Left renal cortex interstitium (tissue), 4 donors: Measurements from ENCODE around the gene UMAD1. TPM values are rescaled to one million over a fixed set of nuclear protein-coding genes. Genes with fewer than 3 reads are reported as not detected.

ENCODE experiments used
- DNase-seq, 4 donors: peaks; one replicate each; pipeline ENCODE4 v3.0.0-alpha.2; 2013; ENCODE audit warnings: low read depth in 4 of 4, low spot score in 2 of 4, missing footprints in 1 of 4
- polyA plus RNA-seq, 4 donors: library from polyadenylated mRNA; unstranded; fragments of 120-200 nt; gene quantifications; one replicate each; pipeline ENCODE4 v1.2.1, GENCODE V29; 2013; ENCODE audit not compliant: insufficient read length in 4 of 4

The UMAD1 gene
- polyA plus RNA-seq, 4 donors: 18.0 to 22.2 (median 20.2) TPM

DNA sequence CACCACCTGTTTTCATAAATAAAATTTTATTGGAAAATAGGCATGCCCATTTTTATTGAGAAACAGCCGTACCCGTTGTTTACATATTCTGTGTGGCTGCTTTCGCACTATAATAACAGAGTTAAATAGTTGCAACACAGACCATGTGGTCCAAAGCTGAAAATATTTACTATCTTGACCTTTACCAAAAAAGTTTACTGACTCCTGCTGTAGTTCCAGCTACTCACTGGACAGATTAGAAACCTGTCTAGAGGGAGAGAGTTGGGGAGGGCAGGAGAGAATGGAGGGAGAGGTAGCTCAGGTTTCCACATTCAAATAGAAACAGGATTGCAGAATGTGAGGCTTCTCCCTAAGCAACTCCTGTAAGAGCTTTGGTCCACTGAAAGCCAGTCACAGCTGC, 273.0 kb downstream of the UMAD1 start:
- no peak for DNase-seq

DNA sequence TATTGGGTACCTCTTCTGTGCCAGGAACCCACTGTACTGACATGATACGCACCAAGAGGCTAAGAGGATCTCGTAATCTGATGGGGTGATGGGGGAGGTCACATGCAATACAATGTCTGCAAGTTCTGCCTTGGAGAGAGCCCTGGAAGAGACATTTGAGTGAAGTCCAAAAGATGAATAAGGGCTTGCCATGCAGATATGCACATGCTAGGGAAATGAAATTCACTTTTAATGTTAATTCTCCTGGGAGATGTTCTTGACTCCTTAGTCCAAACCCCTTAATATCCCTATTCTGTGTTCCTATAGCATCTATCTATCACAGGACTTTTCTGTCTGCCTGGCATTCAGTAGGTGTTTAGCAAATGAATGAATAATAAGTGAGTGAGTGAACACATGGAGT, 274.0 kb downstream of the UMAD1 start:
- no peak for DNase-seq

DNA sequence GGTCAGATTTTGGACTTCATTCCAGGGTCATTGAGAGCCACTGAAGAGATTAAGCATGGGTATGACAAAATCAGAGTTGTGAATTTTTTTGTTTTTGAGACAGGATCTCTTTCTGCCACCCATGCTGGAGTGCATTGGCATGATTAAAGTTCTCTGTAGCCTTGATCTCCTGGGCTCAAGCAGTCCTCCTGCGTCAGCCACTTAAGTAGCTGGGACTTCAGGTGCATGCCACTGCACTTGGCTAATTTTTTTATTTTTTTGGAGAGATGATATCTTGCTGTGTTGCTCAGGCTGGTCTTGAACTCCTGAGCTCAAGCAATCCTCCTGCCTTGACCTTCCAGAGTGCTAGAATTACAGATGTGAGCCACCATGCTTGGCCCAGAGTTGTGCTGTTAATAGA, 275.5 kb downstream of the UMAD1 start:
- no peak for DNase-seq

DNA sequence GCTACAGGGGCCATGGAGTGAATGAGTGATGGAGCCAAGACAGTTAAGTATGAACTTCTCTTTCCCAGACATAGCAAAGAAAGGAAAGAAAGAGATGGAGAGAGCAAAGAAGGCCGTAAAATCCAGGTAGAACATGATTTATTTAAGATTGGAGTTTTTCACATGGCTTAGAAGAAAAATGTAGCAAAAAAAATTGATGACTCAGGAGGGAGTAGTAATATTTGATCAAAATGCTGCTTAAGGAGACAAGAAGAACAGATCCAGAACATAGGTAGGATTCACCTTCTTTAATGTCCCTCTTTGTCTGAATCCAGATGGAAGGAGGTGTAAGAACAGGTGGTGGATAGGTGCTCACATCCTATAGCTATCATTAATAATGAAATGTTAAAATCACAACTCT, 277.0 kb downstream of the UMAD1 start:
- DNase-seq: no peak

DNA sequence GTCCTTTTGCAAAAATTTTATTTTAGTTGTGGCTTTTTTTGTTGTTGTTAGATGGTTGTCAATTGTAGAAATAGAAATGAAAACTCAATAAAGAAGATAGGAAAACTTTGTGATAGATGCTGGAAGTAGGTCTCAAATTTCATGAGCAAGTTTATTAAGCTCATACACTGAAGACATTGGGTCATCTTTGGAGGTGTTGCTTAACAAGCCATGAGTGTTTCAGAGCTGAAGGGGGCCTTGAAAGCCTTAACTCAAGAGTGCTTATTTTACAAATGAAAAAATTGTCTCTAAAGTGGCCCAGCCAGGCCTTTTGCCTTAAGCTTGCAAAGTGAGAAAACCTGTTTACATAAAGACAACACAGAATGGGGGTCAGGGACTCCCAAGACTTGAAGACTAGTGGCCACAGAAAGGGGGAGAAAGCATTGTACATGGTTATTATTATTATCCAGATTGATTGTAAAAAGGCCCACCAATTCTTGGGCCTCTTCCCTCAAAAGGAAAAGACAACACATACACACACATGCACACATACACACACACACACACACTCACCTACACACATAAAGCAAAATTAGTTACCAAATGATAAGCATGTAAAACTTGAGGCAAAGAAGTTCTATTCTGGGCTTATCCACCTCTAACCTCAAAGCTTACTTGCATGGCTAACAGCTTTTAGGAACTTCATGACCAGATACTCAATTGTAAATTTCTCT, 278.3 kb downstream of the UMAD1 start:
- no peak for DNase-seq

DNA sequence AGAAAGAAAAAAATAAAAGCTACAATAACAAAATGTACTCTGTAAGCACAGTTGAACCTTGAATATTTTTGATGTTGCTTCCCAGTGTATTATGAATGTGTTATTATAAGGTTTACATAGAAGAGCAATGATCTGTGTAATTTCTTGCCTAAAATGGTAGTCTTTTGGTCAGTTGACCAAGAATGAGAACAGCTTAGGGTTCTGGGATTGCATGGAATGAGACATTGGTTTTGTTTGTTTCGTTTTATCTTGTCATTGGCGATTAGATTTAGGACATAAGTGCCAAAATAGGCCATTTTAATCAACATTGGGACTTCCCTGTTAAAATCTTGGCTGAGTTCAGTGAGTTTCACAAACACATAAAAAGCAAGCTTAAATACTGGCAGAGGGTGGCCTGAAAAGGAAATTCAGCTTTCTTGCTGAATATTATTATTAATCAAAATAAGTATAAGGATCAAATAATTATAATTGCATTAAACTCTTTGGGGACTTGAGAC, 278.9 kb downstream of the UMAD1 start:
- DNase-seq: no peak

DNA sequence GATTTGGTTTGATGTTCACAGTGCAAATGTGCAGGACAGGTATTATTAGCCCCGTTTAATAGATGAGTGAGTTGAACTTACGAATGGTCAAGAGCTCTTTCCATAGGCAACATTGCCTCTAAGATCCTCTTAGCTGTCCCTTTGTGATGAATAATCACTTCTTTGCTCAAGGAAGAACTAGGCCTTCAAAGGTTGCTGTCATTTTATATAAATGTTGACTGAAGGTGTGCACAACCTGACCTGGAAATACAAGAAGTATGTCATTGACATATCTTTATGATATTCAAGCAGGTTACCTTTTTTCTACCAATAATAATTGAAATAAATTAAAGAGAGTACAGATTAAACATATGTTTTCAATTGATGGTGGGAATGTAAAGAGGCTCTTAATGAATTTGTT, 279.5 kb downstream of the UMAD1 start:
- no peak for DNase-seq

DNA sequence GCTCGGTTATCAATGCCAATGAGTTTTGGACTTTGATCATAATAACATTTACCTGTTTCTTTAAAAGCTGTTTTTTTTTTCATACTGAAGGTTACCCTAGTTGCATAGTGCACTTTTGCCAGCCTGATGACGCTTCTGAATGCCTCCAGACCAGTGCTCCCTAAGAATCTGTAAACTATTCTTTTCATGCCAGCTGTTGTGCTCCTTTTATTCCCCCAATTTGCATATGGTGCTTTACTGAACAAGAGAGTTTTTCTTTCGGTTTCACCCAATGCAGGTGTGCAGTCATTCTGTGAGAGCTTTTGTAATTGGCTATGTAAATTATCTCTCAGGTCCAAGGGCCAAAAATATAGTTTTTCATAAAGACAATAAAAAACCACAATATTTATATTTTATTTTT, 279.9 kb downstream of the UMAD1 start:
- no peak for DNase-seq

DNA sequence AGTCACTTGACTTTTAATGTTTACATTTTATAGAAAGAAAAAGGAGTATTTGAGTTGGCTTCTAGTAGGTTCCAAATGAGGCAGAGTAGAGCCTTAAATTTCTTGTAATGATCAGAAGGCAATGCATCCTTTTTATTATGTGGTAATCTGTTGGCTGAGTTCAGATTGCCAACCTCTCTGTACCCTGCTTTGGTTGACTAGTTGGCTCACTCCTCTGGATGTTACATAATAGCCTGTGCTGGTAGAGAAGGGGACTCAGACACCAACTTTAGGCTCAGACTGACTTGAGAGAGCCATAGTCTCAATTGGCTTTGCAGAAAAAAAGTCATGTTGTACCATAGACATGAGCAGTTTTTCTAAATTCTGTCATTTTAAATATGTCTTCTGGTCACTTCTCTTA, 281.3 kb downstream of the UMAD1 start:
- DNase-seq: no peak

DNA sequence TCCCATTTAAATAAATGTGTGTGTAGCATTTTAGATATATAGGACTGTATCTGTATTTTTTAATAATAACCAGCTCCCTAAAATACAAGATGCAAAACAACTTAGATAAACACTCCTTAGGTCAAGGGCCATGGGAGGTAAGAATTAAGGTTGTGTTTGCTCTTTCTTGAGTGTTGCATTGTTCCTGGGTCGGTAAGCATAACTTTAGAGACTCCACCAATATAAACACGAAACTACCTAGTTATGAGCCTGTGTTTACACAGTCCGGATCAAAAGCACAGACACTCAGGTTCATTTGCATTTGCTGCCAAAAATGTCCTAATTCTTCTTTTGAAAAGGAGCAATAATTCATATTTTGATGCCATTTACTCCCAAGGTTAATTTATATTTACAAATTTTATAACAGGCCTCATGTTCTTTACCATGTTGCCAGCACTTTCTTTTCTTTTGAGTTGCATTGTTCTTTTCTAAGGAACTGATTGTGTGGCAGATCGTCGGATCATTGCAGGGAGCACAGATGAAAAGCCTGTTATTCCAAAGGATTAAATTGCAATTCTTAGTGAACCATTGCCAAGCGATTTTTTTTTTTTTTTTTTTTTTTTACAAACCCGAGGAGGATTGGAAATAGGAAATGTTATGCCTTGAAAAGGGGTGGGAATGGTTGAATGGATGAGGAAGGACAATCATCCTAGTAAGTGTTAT, 282.3 kb downstream of the UMAD1 start:
- DNase-seq: no peak

DNA sequence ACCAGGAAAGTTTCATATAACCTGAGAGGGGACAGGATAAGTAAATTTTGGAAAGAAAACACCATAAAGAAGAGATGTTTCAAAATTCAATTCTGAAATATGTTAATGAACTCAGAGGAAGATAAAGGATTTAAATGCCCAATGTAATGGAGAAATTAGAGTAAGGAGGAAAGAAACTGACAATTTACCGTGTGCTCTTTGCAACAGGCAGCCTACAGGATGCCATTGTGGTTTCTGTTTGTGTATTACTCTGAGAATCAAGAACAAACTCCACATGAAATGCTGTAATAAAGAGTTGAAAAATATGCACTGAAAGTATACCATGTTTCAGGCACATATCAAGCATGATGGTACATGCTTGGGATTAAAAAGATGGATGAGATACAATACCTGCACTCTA, 283.3 kb downstream of the UMAD1 start:
- no peak for DNase-seq

DNA sequence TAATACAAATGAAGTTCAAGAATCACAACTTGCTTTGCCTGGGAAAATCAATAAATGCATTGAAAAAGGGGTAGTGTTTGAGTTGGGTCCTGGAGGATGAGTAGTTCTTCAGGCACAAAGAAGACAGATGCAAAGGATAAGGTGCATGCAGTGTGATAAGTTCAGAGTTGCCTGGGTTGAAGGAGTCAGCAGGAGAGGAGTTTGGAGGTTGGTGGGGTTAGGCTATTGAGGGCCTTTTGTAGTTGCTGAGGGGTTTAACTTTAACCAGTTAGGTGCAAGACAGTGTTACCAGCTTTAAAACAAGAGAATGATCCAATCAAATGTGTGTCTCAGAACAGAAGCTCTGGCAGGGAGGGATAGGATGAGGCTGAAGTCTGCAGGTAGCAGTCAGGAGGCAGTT, 283.8 kb downstream of the UMAD1 start:
- no peak for DNase-seq

Other genes with a start within 250 kb of the UMAD1 start
- gene COL28A1, start 104.9 kb upstream of the UMAD1 start, polyA plus RNA-seq: 10 to 100 TPM; 10.5 to 14.8 (median 12.5) TPM
- 10 to 100 TPM; 44.0 to 49.0 (median 47.8) TPM for gene MIOS, start 73.9 kb upstream of the UMAD1 start, polyA plus RNA-seq
- gene RPA3, start 77.9 kb downstream of the UMAD1 start, polyA plus RNA-seq: 10 to 100 TPM; 55.9 to 80.5 (median 58.1) TPM